WTC11 (cell line): Measurements from ENCODE around the gene ECT2L.

Source experiments
- ATF2 ChIP-seq: sonication (generic); formaldehyde crosslinking; IDR thresholded peaks from 2 replicates; pipeline ENCODE4 v1.8.1; 2022; ENCODE audit warnings: low read depth, missing genetic modification reagents, borderline replicate concordance
- CTCF ChIP-seq: fragments of 200-600 bp; IDR thresholded peaks from 2 replicates; pipeline ENCODE4 v1.8.0; 2022; ENCODE audit warnings: antibody characterized with exemption
- ESRRA ChIP-seq: sonication (generic); formaldehyde crosslinking; IDR thresholded peaks from 2 replicates; pipeline ENCODE4 v1.8.1; 2022; ENCODE audit warnings: mild to moderate bottlenecking, missing genetic modification reagents, borderline replicate concordance
- NR2C2 ChIP-seq: sonication (generic); formaldehyde crosslinking; IDR thresholded peaks from 2 replicates; pipeline ENCODE4 v1.8.0; 2022; ENCODE audit warnings: mild to moderate bottlenecking, missing genetic modification reagents

DNA sequence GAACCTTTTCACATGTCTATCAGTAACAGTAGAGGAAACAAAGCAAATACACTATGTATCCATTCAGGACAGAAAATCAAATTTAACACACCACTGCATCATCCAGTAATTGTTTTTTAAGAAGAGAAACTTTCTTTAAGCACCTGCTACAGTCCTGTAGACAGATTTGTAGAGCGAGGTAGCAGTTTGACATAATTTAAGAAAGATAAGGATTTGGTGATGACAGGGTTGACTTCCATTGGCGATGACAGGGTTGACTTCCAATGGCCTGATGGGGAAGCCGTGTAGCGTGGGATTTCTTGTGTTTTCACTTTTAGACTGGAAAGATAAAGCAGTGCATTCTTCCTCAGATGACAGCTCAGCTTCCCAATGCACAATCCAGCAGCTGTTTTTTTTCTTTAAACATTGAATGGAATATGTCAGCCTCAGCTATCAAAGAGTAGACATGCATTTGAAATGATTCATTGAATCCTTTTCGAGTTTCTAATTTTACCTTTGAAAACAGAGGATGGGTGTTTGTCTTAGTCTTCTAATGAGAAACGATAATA, 68.5 kb downstream of the ECT2L start:
- no peak for TF ChIP-seq NR2C2 (CRISPR knock-in tag)
- TF ChIP-seq CTCF = no peak
- no peak for TF ChIP-seq ESRRA (CRISPR knock-in tag)
- TF ChIP-seq ATF2 (CRISPR knock-in tag) = no peak
